Adipocyte (in vitro differentiated cells): Measurements from ENCODE around the gene CHST11.
A peak's percentile ranks its signal among the peaks of the same experiment; 100 is the strongest.

Source experiments
- DNase-seq: peaks from one replicate; pipeline ENCODE4 v3.0.0-alpha.2; 2015; ENCODE audit warnings: low read depth
- H3K27me3 ChIP-seq: replicated peaks from 2 replicates; pipeline ENCODE4 v1.7.0; 2013; ENCODE audit warnings: mild to moderate bottlenecking, low read length, moderate library complexity; ENCODE audit not compliant: control insufficient read depth, insufficient read depth
- H3K36me3 ChIP-seq: 2 replicates; pipeline ENCODE4 v1.7.0; 2013; ENCODE audit warnings: low read length, mild to moderate bottlenecking, moderate library complexity; ENCODE audit not compliant: control insufficient read depth, insufficient read depth, severe bottlenecking
- H3K4me1 ChIP-seq: 2 replicates; pipeline ENCODE4 v1.7.0; 2013; ENCODE audit warnings: mild to moderate bottlenecking, low read length, moderate library complexity; ENCODE audit not compliant: control insufficient read depth, insufficient read depth
- H3K4me3 ChIP-seq: 2 replicates; pipeline ENCODE4 v1.7.0; 2013; ENCODE audit warnings: mild to moderate bottlenecking, low read length, moderate library complexity
- H3K9ac ChIP-seq: 2 replicates; pipeline ENCODE4 v1.7.0; 2013; ENCODE audit warnings: mild to moderate bottlenecking, low read length, moderate library complexity
- H3K9me3 ChIP-seq: 2 replicates; pipeline ENCODE4 v1.7.0; 2013; ENCODE audit warnings: mild to moderate bottlenecking, low read length, moderate library complexity; ENCODE audit not compliant: control insufficient read depth

CHST11 gene

DNA sequence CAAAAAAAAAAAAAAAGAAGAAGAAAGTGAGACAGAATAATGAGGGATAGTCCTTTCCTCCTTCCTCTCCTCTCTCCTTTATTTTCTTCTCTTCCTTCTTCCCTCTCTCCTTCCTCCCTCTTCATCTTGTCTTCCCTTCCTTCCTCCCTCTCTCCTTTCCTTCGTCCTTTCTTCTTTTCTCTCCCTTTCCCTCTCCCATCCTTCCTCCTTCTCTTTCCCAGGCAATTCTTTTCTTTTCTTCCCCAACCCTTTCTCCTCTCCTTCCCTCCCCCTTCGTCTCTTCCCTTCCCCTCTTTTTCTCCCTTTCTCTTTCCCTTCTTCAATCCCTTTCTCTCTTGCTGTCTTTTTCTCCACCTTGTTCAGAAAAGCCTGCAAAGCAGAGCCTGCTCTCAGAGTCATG is 3.6 kb upstream of the CHST11 start:
- Histone ChIP-seq H3K36me3 (no peaks in the 10 kb centered on the region), H3K9me3 (peaks cover 5% of the 10 kb centered on the region), H3K9ac (no peak overlapping the region), H3K4me1 (peaks cover 15% of the 10 kb centered on the region), H3K27me3 (no peaks in the 10 kb centered on the region), H3K4me3 (no peak overlapping the region)
- DNase-seq = no peak

DNA sequence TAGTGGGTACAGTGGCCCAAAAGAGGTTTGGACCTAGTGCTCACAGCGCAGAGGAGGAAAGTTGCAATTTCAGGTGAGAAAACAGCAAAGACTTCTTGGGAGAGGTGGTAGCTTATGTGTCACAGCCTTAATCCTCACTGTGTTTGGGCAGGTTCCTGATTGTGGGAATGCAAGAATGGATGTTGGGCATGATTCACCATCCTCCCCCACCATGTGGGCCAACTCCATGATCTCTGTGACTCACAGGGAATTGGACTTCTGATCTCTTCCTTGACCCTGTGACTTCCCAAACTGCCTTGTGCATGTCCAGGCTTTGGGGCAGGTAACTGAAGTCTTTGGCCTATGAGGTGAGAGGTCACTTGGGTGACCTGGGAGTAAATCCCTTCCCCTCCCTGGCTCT is 1.8 kb upstream of the CHST11 start:
- H3K9ac ChIP-seq = no peak overlapping the region
- H3K36me3 ChIP-seq = no peaks in the 10 kb centered on the region
- H3K4me3 ChIP-seq = no peak overlapping the region
- H3K9me3 ChIP-seq = peaks cover 5% of the 10 kb centered on the region
- no peak for DNase-seq
- no peaks in the 10 kb centered on the region for H3K27me3 ChIP-seq
- peaks cover 30% of the 10 kb centered on the region for H3K4me1 ChIP-seq

DNA sequence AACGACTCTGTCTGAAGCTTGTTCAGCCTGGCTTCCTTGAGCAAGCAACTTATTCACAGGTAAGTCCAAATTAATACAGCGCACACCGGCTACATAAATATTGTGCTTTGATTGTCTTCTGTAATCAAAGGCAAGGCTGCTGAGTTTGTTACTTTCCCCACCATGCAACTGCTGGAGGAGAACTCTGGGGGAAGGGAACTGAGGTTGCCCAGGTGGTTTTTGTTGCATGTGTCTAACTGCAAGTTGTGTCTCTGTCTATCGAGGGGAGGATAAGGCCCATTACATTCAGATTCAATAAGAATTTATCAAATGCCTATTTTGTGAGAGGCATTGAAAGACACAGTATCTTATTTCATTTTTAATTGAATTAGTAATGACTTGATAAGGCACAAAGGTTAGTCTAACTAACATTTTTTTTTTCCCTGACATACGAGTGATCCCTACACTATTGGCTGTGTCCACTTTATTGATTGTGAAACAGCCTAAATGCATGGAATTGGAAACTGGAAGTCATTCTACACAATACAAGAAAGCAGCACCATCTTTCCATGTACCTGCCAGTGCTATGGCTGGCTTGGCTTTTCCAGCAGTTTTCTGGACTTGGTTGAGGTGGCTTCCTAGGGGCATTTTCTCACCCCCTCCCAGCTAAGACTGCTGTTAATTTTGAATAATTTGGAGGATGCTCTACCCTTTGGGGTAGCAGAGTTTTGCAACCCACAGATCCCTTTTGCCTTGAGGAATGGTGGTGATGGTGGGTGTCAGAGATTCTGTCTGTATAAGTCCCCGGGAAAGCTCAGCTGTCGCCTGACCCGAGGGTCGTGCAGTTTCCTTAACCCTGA is 951 bp upstream of the CHST11 start:
- H3K9me3 ChIP-seq = peaks cover 2% of the 10 kb centered on the region
- H3K27me3 ChIP-seq = no peaks in the 10 kb centered on the region
- DNase-seq = peak; percentile 25
- H3K4me1 ChIP-seq = peaks cover 32% of the 10 kb centered on the region
- H3K9ac ChIP-seq = peak overlapping the region; percentile 89
- peak overlapping the region; percentile 84 for H3K4me3 ChIP-seq
- no peaks in the 10 kb centered on the region for H3K36me3 ChIP-seq

DNA sequence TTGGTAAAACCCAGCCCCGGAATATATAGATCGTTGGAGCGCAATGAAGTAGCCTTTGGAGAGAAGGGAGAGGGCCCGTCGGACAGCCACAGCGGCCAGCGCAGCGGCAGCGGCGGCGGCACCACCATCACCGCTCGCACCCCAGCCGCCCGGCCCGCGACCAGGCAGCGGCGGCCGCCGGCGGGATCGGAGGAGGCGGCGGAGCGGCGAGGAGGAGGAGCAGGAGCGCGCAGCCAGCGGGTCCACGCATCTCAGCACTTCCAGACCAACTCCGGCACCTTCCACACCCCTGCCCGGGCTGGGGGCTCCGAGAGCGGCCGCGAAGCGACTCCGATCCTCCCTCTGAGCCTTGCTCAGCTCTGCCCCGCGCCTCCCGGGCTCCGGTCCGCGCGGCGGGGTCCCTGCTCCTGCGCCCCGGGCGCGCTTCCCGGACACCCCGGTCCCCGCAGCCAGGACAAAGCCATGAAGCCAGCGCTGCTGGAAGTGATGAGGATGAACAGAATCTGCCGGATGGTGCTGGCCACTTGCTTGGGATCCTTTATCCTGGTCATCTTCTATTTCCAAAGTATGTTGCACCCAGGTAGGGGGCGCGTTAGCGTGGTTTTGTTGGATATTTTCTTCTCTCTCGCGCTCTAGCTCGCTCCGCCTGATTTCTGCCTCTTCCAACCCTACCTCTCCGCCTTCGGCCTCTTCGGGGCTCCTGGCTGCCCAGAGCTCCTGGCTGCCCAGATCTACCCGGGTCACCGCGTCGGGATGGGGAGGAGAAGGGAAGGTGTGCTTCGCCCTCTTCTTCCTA is 400 bp downstream of the CHST11 start:
- Histone ChIP-seq H3K36me3 (no peaks in the 10 kb centered on the region), H3K9ac (peak overlapping the region; percentile 89), H3K4me1 (peaks cover 34% of the 10 kb centered on the region), H3K27me3 (no peaks in the 10 kb centered on the region), H3K9me3 (no peaks in the 10 kb centered on the region), H3K4me3 (peak overlapping the region; percentile 84)
- DNase-seq = peak; percentile 80

DNA sequence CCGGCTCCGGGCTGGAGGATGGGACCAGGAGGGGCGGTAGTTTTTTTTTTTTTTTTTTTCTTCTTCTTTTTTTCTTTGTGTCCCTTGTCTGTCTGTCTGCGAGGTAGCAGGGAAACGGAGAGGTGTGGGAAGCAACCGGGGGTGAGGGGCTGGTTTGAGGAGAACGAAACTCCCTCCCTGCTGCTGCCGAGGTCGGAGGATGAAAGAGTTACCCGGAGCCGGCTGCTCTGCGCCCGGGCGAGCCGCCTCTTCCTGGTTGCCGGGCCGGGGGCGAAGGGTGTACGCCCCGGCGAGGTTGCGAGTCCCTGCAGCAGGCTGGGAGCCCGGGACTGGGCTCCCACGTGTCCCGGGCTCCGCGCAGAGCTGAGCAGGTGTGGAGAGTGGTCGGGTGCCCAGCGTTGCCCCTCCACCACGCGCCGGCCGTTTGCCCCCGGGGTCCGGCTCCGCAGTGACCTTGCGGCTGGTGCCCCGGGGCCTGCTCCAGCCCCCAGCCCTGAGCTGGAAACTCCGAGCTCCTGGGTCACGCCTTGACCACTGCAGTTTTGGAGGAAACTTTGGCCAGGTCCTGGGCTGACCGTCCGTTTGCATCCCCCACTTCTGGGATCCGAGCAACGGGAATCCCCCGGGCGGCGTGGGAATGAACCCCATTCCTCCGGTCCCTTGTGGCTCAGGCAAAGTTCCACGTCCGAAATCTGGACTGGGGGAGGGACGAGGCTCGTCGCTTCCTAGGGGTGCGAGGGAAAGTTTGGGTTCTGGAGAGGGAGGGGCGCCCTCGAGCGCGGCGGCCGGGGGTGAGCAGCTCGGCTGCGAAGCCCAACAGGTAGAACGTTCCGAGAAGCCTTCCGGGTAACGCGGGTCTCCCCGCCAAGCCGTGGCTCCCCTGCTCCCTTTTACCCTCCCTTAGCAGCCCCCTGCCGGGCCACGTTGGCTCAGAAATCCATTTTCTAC is 1.3 kb downstream of the CHST11 start:
- peak overlapping the region; percentile 89 for H3K9ac ChIP-seq
- peaks cover 42% of the 10 kb centered on the region for H3K4me1 ChIP-seq
- no peaks in the 10 kb centered on the region for H3K27me3 ChIP-seq
- no peaks in the 10 kb centered on the region for H3K9me3 ChIP-seq
- peak; percentile 57 for DNase-seq
- H3K36me3 ChIP-seq = no peaks in the 10 kb centered on the region
- H3K4me3 ChIP-seq = peak overlapping the region; percentile 84

DNA sequence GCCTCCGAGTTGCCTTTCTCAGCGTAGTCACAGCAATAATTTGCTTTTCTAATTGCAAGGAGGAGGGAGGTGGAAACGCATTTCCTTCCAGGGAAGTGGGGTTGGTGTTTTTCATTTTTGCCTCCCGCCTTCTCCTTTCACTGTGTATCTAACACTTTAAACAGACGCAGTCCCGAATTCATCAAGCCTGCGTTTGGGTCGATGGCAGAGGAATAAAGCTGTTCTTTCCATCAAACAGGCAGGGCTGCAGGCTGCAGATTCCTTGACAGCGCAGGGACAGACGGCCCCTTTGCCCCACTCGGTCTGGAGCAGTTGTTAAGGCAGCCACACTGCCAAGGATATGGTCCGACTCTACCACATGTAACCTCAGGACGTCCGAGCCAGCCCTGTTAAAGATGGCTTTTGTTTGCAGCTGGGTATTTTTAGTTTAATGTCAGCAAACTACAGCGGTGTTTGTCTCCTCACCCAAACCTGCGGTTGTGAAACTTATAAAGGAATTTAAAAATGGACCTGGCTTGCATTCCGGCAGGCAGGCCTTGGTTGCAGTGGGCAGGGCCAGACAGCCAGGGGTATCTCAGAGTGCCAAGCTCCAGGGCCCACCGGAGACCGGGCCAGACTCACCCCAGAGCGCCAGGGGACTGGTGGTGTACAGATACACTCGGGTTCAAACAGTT is 2.1 kb downstream of the CHST11 start:
- Histone ChIP-seq H3K4me1 (peaks cover 45% of the 10 kb centered on the region), H3K36me3 (no peaks in the 10 kb centered on the region), H3K9me3 (no peaks in the 10 kb centered on the region), H3K27me3 (no peaks in the 10 kb centered on the region), H3K9ac (peak overlapping the region; percentile 89), H3K4me3 (peak overlapping the region; percentile 84)
- DNase-seq = peak; percentile 45

DNA sequence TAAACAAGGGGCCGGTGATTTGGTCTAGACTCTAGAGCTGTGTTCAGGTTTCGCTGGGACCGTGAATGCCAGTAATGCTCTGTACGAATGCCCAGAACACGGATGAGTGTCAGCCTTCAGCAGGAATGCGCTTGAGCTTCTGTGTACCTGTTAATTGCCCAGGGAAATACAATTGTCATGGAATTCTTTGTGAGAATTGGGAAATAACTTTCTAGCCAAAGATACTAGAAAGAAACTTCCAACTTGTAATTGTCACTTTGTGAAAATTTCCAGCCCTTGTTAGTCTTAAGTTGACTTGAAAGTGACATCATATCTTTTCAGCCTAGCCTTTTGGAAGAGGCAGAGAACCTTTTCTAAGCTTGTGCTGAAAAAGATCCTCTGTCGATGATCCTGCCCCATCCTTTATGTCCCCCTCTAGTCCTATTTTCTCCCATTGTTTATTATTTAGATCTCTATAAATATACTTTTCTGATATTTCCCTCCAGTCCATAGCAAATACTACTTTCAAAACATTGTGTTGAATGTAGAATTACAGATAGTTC is 2.7 kb downstream of the CHST11 start:
- H3K27me3 ChIP-seq = no peaks in the 10 kb centered on the region
- no peaks in the 10 kb centered on the region for H3K36me3 ChIP-seq
- H3K4me3 ChIP-seq = peak overlapping the region; percentile 84
- peak; percentile 12 for DNase-seq
- H3K9me3 ChIP-seq = no peaks in the 10 kb centered on the region
- H3K4me1 ChIP-seq = peaks cover 45% of the 10 kb centered on the region
- peak overlapping the region; percentile 89 for H3K9ac ChIP-seq

DNA sequence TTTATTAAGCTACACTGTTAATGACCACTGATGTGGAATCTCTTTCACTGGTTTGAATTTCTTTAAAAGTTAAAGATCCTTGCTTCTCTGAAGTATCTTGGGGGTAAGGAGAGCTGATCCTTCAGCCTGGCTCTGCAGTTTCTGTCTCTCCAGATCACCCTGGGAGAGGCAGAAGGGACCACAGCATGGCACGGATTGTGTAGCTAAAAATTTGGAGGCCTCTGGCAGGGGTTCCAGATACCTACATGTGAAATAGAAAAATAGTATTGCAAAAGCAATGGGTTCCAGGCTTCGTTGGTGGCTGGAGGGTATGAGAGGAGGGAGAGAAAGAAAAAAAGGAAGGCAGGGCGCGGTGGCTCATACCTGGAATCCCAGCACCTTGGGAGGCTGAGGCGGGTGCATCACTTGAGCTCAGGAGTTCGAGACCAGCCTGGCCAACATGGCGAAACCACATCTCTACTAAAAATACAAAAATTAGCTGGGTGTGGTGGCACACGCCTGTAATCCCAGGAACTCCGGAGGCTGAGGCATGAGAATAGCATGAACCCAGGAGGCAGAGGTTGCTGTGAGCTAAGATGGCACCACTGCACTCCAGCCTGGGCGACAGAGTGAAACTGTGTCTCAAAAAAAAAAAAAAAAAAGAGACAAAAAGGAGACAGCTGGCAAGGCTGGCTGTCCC is 3.4 kb downstream of the CHST11 start:
- Histone ChIP-seq H3K9ac (no peak overlapping the region), H3K4me1 (peaks cover 39% of the 10 kb centered on the region), H3K36me3 (no peaks in the 10 kb centered on the region), H3K27me3 (no peaks in the 10 kb centered on the region), H3K9me3 (no peaks in the 10 kb centered on the region), H3K4me3 (no peak overlapping the region)
- no peak for DNase-seq

DNA sequence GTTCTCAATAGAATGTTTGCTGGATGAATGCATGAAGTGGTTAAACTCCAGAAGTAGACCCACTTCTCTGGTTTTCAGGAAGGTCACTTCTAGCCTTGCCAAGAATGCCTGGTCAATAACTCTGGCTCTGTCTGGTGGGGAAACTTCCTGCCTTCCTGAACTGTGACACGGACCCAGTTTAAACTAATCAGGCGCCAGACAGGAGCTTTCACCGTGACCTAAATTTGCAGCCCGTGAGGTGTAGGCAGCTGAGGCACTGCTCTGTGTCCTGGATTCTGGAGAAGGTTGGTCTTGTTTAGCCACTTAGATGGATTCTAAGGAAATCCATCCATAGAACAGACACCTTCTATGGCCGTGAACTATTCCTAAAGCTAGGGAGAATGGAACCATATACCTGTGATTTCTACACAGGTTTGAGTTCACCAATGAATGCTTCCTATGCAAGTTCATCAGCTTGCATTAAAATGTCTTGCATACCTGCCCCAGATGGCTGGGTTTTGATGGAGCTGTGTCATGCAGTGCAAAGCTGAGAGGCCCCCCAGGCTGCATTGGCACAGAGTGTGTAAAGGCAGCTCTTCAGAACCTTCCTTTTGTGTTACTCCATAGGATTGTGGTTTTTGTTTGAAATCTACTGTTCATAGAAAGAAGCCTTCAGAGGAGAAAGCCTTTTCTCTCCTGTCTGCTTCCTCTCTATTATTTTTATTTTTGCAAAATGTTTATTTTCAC is 4.4 kb downstream of the CHST11 start:
- Histone ChIP-seq H3K4me3 (no peak overlapping the region), H3K9ac (no peak overlapping the region)
- DNase-seq = no peak

More for the DNA sequence above, 4.4 kb downstream of the CHST11 start:
- peaks cover 30% of the 10 kb centered on the region for H3K4me1 ChIP-seq
- no peaks in the 10 kb centered on the region for H3K36me3 ChIP-seq
- H3K27me3 ChIP-seq = no peaks in the 10 kb centered on the region
- H3K9me3 ChIP-seq = no peaks in the 10 kb centered on the region
